PFSK-1 (cell line): ENCODE measurements around the gene ABCC1.

Experiments
- POLR2AphosphoS5 ChIP-seq: IDR thresholded peaks from 2 replicates; pipeline ENCODE4 v1.6.1; 2012; ENCODE audit warnings: low read depth, mild to moderate bottlenecking, control low read depth, low read length, moderate library complexity
- SIN3A ChIP-seq: IDR thresholded peaks from 2 replicates; pipeline ENCODE4 v1.6.1; 2012; ENCODE audit warnings: mild to moderate bottlenecking, low read length, moderate library complexity, borderline replicate concordance; ENCODE audit not compliant: insufficient read depth
- TF ChIP-seq, protein P1 (sequence below), 2 experiments: IDR thresholded peaks; 2 replicates each; pipeline versions ENCODE4 v1.6.1 to v1.8.0; 2011 to 2012; ENCODE audit warnings: low read depth in 2 of 2, low read length in 2 of 2, control low read depth in 1 of 2, inconsistent platforms in 1 of 2, mild to moderate bottlenecking in 1 of 2, moderate library complexity in 1 of 2; ENCODE audit not compliant: insufficient read depth in 1 of 2

DNA sequence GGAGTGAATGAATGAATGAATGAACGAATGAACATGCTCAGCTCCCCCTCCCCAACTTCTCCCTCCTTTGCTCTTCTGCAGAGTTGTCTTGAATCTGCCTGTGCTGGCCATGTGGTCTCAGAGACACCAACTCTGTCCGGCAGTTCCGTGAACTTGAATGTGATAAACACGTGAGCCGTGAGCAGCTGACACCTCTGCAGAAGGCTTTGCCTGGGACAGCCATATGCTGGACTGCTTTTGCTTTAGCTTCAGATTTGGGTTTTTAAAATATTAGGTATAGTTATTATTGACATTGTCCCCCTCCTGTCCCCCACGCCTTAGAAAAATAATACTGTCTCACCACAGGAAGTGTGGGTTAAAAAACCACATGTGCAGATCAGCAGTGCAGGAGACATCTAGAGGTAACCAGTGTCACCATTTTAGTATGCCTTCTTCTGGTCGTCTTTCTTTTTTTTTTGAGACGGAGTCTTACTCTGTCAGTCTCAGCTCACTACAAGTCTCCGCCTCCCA, 83.8 kb downstream of the ABCC1 start:
- TF ChIP-seq POLR2AphosphoS5 (no peak), SIN3A (no peak)
- TF ChIP-seq, protein P1, sequence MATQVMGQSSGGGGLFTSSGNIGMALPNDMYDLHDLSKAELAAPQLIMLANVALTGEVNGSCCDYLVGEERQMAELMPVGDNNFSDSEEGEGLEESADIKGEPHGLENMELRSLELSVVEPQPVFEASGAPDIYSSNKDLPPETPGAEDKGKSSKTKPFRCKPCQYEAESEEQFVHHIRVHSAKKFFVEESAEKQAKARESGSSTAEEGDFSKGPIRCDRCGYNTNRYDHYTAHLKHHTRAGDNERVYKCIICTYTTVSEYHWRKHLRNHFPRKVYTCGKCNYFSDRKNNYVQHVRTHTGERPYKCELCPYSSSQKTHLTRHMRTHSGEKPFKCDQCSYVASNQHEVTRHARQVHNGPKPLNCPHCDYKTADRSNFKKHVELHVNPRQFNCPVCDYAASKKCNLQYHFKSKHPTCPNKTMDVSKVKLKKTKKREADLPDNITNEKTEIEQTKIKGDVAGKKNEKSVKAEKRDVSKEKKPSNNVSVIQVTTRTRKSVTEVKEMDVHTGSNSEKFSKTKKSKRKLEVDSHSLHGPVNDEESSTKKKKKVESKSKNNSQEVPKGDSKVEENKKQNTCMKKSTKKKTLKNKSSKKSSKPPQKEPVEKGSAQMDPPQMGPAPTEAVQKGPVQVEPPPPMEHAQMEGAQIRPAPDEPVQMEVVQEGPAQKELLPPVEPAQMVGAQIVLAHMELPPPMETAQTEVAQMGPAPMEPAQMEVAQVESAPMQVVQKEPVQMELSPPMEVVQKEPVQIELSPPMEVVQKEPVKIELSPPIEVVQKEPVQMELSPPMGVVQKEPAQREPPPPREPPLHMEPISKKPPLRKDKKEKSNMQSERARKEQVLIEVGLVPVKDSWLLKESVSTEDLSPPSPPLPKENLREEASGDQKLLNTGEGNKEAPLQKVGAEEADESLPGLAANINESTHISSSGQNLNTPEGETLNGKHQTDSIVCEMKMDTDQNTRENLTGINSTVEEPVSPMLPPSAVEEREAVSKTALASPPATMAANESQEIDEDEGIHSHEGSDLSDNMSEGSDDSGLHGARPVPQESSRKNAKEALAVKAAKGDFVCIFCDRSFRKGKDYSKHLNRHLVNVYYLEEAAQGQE (IDR thresholded peaks at IDR 0.05; ENCODE audit: insufficient read depth in 1 of 2, low read depth in 2 of 2, low read length in 2 of 2): no peak
